ENCODE measurements around the gene IGSF3. TPM values are rescaled to one million over a fixed set of nuclear protein-coding genes. Genes with fewer than 3 reads are reported as not detected.

IGSF3 gene
- total and polyA plus RNA-seq, 10 of the 15 experiments (the other 5 are each of a cell fraction or from before 2014, with no cell fraction given), result 1.4 to 18.0 (median 9.6) TPM

DNA sequence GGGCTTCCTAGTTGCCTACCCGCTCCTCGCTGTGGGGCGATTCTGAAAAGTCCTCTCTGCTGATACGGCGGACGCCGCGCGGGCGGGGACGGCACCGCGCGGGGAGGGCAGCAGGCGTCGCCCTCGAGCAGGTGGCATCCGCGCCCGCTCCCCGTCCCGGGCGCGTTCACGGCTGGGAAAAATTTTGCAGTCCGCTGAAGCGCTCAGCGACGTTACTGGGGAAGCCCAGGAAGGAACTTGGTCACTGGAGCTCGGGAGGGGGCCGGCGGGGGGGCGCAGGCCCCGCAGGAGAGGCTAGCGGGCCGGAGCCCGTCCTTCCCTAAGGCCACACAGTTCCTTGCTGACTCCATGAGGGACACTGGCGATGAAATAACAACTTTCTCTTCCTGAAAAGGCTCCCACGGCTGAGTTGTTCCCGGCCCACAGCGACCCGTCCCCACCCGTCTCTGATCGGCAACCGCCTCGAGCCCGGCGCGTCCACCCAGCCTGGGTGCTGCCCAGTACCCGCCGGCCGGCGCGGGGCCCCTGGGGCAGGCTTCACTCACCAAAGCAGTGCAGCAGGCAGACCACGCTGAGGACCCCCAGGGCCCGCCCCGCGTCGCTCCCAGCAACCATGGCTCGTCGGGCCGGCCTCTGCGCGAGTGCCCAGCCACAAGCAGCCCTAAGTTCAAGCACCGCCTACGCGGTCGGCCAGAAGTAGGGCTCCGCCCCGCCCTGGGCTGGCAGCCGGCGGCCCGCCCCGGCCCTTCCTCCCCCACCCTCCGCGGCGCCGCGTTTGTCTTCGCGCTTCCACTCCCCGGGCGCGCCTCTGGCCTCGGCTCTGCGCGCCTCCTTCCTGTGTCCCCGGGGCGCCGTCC is 96.9 kb downstream of the IGSF3 start, which contains the start of gene CD58 (continued):
- TF ChIP-seq, protein P1, sequence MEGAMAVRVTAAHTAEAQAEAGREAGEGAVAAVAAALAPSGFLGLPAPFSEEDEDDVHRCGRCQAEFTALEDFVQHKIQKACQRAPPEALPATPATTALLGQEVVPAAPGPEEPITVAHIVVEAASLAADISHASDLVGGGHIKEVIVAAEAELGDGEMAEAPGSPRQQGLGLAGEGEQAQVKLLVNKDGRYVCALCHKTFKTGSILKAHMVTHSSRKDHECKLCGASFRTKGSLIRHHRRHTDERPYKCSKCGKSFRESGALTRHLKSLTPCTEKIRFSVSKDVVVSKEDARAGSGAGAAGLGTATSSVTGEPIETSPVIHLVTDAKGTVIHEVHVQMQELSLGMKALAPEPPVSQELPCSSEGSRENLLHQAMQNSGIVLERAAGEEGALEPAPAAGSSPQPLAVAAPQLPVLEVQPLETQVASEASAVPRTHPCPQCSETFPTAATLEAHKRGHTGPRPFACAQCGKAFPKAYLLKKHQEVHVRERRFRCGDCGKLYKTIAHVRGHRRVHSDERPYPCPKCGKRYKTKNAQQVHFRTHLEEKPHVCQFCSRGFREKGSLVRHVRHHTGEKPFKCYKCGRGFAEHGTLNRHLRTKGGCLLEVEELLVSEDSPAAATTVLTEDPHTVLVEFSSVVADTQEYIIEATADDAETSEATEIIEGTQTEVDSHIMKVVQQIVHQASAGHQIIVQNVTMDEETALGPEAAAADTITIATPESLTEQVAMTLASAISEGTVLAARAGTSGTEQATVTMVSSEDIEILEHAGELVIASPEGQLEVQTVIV (IDR thresholded peaks at IDR 0.05; ENCODE audit: borderline replicate concordance, partially characterized antibody), result no peak
- TF ChIP-seq RFX5 (IDR thresholded peaks at IDR 0.05; ENCODE audit: low read depth, low read length), result no peak
- peak; percentile 73; the same call in 2 of the 3 replicates for TF ChIP-seq POU2F2 (IDR thresholded peaks at IDR 0.05; ENCODE audit: borderline replicate concordance, low read depth, low read length)
- no peak for TF ChIP-seq ATF7 (IDR thresholded peaks at IDR 0.05; ENCODE audit: low read depth)
- TF ChIP-seq, protein P2, sequence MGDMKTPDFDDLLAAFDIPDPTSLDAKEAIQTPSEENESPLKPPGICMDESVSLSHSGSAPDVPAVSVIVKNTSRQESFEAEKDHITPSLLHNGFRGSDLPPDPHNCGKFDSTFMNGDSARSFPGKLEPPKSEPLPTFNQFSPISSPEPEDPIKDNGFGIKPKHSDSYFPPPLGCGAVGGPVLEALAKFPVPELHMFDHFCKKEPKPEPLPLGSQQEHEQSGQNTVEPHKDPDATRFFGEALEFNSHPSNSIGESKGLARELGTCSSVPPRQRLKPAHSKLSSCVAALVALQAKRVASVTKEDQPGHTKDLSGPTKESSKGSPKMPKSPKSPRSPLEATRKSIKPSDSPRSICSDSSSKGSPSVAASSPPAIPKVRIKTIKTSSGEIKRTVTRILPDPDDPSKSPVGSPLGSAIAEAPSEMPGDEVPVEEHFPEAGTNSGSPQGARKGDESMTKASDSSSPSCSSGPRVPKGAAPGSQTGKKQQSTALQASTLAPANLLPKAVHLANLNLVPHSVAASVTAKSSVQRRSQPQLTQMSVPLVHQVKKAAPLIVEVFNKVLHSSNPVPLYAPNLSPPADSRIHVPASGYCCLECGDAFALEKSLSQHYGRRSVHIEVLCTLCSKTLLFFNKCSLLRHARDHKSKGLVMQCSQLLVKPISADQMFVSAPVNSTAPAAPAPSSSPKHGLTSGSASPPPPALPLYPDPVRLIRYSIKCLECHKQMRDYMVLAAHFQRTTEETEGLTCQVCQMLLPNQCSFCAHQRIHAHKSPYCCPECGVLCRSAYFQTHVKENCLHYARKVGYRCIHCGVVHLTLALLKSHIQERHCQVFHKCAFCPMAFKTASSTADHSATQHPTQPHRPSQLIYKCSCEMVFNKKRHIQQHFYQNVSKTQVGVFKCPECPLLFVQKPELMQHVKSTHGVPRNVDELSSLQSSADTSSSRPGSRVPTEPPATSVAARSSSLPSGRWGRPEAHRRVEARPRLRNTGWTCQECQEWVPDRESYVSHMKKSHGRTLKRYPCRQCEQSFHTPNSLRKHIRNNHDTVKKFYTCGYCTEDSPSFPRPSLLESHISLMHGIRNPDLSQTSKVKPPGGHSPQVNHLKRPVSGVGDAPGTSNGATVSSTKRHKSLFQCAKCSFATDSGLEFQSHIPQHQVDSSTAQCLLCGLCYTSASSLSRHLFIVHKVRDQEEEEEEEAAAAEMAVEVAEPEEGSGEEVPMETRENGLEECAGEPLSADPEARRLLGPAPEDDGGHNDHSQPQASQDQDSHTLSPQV (IDR thresholded peaks at IDR 0.05), result 0 out of 2 replicates have a peak, but pooled peaks have one; percentile 40
- TF ChIP-seq MTA2 (IDR thresholded peaks at IDR 0.05; ENCODE audit: low read depth), result no peak
- TF ChIP-seq CBX5 (IDR thresholded peaks at IDR 0.05; ENCODE audit: low read depth), result 0 out of 2 replicates have a peak, but pooled peaks have one; percentile 49
- no peak for TF ChIP-seq BMI1 (IDR thresholded peaks at IDR 0.05; ENCODE audit: borderline replicate concordance)
- TF ChIP-seq YBX1 (IDR thresholded peaks at IDR 0.05), result no peak
- no peak for TF ChIP-seq NFYA (IDR thresholded peaks at IDR 0.05; ENCODE audit: borderline replicate concordance, low read depth, low read length)
- TF ChIP-seq, protein P3, sequence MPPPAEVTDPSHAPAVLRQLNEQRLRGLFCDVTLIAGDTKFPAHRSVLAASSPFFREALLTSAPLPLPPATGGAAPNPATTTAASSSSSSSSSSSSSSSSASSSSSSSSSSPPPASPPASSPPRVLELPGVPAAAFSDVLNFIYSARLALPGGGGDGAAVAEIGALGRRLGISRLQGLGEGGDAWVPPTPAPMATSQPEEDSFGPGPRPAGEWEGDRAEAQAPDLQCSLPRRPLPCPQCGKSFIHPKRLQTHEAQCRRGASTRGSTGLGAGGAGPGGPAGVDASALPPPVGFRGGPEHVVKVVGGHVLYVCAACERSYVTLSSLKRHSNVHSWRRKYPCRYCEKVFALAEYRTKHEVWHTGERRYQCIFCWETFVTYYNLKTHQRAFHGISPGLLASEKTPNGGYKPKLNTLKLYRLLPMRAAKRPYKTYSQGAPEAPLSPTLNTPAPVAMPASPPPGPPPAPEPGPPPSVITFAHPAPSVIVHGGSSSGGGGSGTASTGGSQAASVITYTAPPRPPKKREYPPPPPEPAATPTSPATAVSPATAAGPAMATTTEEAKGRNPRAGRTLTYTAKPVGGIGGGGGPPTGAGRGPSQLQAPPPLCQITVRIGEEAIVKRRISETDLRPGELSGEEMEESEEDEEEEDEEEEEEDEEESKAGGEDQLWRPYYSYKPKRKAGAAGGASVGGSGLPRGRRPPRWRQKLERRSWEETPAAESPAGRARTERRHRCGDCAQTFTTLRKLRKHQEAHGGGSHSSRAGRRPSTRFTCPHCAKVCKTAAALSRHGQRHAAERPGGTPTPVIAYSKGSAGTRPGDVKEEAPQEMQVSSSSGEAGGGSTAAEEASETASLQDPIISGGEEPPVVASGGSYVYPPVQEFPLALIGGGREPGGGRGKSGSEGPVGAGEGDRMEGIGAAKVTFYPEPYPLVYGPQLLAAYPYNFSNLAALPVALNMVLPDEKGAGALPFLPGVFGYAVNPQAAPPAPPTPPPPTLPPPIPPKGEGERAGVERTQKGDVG (CRISPR knock-in tag; IDR thresholded peaks at IDR 0.05), result no peak
- TF ChIP-seq TCF3 (IDR thresholded peaks at IDR 0.05; ENCODE audit: borderline replicate concordance, insufficient read depth, low read depth, low read length), result peak; percentile 67; the same call in 1 of the 2 replicates
- TF ChIP-seq NBN (IDR thresholded peaks at IDR 0.05), result 0 out of 2 replicates have a peak, but pooled peaks have one; percentile 37
- TF ChIP-seq, protein P4, sequence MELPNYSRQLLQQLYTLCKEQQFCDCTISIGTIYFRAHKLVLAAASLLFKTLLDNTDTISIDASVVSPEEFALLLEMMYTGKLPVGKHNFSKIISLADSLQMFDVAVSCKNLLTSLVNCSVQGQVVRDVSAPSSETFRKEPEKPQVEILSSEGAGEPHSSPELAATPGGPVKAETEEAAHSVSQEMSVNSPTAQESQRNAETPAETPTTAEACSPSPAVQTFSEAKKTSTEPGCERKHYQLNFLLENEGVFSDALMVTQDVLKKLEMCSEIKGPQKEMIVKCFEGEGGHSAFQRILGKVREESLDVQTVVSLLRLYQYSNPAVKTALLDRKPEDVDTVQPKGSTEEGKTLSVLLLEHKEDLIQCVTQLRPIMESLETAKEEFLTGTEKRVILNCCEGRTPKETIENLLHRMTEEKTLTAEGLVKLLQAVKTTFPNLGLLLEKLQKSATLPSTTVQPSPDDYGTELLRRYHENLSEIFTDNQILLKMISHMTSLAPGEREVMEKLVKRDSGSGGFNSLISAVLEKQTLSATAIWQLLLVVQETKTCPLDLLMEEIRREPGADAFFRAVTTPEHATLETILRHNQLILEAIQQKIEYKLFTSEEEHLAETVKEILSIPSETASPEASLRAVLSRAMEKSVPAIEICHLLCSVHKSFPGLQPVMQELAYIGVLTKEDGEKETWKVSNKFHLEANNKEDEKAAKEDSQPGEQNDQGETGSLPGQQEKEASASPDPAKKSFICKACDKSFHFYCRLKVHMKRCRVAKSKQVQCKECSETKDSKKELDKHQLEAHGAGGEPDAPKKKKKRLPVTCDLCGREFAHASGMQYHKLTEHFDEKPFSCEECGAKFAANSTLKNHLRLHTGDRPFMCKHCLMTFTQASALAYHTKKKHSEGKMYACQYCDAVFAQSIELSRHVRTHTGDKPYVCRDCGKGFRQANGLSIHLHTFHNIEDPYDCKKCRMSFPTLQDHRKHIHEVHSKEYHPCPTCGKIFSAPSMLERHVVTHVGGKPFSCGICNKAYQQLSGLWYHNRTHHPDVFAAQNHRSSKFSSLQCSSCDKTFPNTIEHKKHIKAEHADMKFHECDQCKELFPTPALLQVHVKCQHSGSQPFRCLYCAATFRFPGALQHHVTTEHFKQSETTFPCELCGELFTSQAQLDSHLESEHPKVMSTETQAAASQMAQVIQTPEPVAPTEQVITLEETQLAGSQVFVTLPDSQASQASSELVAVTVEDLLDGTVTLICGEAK (IDR thresholded peaks at IDR 0.05; ENCODE audit: borderline replicate concordance), result no peak
